Keratinocyte (primary cell): Measurements from ENCODE around the gene RNASEH2B. TPM values are rescaled to one million over a fixed set of nuclear protein-coding genes. Genes with fewer than 3 reads are reported as not detected.

Experiments
- DNase-seq: peaks from one replicate; pipeline ENCODE4 v3.0.0-alpha.2; 2011; ENCODE audit warnings: low read depth, missing footprints, low spot score
- FAIRE-seq: peaks from 2 replicates; lab custom pipeline; 2011; peaks lifted over from hg19 to GRCh38; lab: Jason Lieb, UNC
- H2AFZ ChIP-seq: 2 replicates; pipeline ENCODE4 v1.6.0; 2012; ENCODE audit warnings: low read length, control low read depth, inconsistent platforms; ENCODE audit not compliant: control insufficient read depth
- H3K27ac ChIP-seq: 2 replicates; pipeline ENCODE4 v1.5.1; 2011; ENCODE audit warnings: low read length; ENCODE audit not compliant: control insufficient read depth, insufficient read depth
- H3K27me3 ChIP-seq: 3 replicates; pipeline ENCODE4 v1.6.0; 2011; ENCODE audit warnings: low read length; ENCODE audit not compliant: control insufficient read depth, insufficient read depth; ENCODE audit errors: extremely low read depth
- H3K36me3 ChIP-seq, 2 experiments: 2 replicates in 1 of 2; 3 replicates in 1 of 2; pipeline ENCODE4 v1.5.1; 2011; ENCODE audit warnings: low read length in 2 of 2, mild to moderate bottlenecking in 1 of 2; ENCODE audit not compliant: control insufficient read depth in 2 of 2, insufficient read depth in 2 of 2; ENCODE audit errors: extremely low read depth in 1 of 2
- H3K4me1 ChIP-seq: 3 replicates; pipeline ENCODE4 v1.5.1; 2011; ENCODE audit warnings: low read length; ENCODE audit not compliant: control insufficient read depth, insufficient read depth; ENCODE audit errors: extremely low read depth
- H3K4me2 ChIP-seq: 3 replicates; pipeline ENCODE4 v1.6.0; 2011; ENCODE audit warnings: low read depth, low read length; ENCODE audit not compliant: control insufficient read depth, insufficient read depth; ENCODE audit errors: extremely low read depth
- H3K4me3 ChIP-seq, 3 experiments: fragments of 200-600 bp in 1 of 3; sonication (generic) in 1 of 3; 2 replicates in 2 of 3; 3 replicates in 1 of 3; pipeline ENCODE4 v1.5.1; 2011 to 2016; ENCODE audit warnings: low read length in 3 of 3, mild to moderate bottlenecking in 3 of 3, control low read depth in 2 of 3, inconsistent platforms in 1 of 3, low read depth in 1 of 3, mixed read lengths in 1 of 3, mixed run types in 1 of 3, moderate library complexity in 1 of 3; ENCODE audit not compliant: control insufficient read depth in 2 of 3, insufficient read depth in 2 of 3; ENCODE audit errors: extremely low read depth in 1 of 3
- H3K79me2 ChIP-seq: 2 replicates; pipeline ENCODE4 v1.6.0; 2012; ENCODE audit warnings: low read length; ENCODE audit not compliant: control insufficient read depth, insufficient read depth
- H3K9ac ChIP-seq: 3 replicates; pipeline ENCODE4 v1.6.0; 2011; ENCODE audit warnings: low read length; ENCODE audit not compliant: control insufficient read depth, insufficient read depth; ENCODE audit errors: extremely low read depth
- H3K9me1 ChIP-seq: 3 replicates; pipeline ENCODE4 v1.6.0; 2011; ENCODE audit warnings: low read length; ENCODE audit not compliant: control insufficient read depth, insufficient read depth; ENCODE audit errors: extremely low read depth
- H3K9me3 ChIP-seq: 2 replicates; pipeline ENCODE4 v1.5.1; 2012; ENCODE audit warnings: low read depth, low read length; ENCODE audit not compliant: control insufficient read depth
- H4K20me1 ChIP-seq: 3 replicates; pipeline ENCODE4 v1.6.0; 2011; ENCODE audit warnings: low read length; ENCODE audit not compliant: control insufficient read depth, insufficient read depth; ENCODE audit errors: extremely low read depth
- CTCF ChIP-seq, 3 experiments: IDR thresholded peaks in 1 of 3; conservative IDR thresholded peaks in 1 of 3; optimal IDR thresholded peaks in 1 of 3; 2 replicates in 2 of 3; 3 replicates in 1 of 3; pipeline versions ENCODE3 to v1.5.1; 2011; ENCODE audit warnings: low read length in 3 of 3, mild to moderate bottlenecking in 3 of 3, moderate library complexity in 2 of 3, control low read depth in 1 of 3, inconsistent platforms in 1 of 3; ENCODE audit not compliant: insufficient read depth in 2 of 3; ENCODE audit errors: extremely low read depth in 1 of 3
- EZH2 ChIP-seq: IDR thresholded peaks from one replicate; pipeline ENCODE4 v1.6.1; 2012; ENCODE audit warnings: inconsistent platforms, mild to moderate bottlenecking, low read length, moderate library complexity
- dilution Hi-C: fragments of 300-500 bp; cut with MboI; formaldehyde crosslinking; loops from one replicate; pipeline ENCODE4 v1.7.0; 2020; ENCODE audit warnings: low sequenced_read_pairs; ENCODE audit not compliant: extremely low pct_ligation_motif_present
- polyA plus RNA-seq, 5 experiments: library from polyadenylated mRNA; depleted of rRNA in 3 of 5; stranded (reverse) in 3 of 5; stranded (forward) in 1 of 5; unstranded in 1 of 5; fragments of >200 nt; gene quantifications; 1 replicate in 1 of 5; 2 replicates in 3 of 5; 3 replicates in 1 of 5; pipeline versions ENCODE4 v1.2.1 to v1.2.3, GENCODE V29; 2011 to 2012; ENCODE audit warnings: missing spikeins in 2 of 5, low read depth in 1 of 5, low replicate concordance in 1 of 5

RNASEH2B gene
- polyA plus RNA-seq, 1 donor (not counting 4 experiments of a cell fraction or from before 2014, with no cell fraction given): 26.1 TPM

- Histone ChIP-seq H3K79me2 (no peaks in the 10 kb centered on the region), H4K20me1 (no peaks in the 10 kb centered on the region), H3K9me3 (no peaks in the 10 kb centered on the region), H3K9me1 (no peaks in the 10 kb centered on the region), H3K4me2 (no peak overlapping the region), H3K4me1 (no peaks in the 10 kb centered on the region), H3K27me3 (peaks cover under 1% of the 10 kb centered on the region), H2AFZ (no peak overlapping the region), H3K36me3 (no peaks in the 10 kb centered on the region), H3K4me3 (no peak overlapping the region), H3K27ac (no peak overlapping the region), H3K9ac (no peak overlapping the region)
- no peak for TF ChIP-seq EZH2
- no peak for TF ChIP-seq CTCF (optimal IDR thresholded peaks at IDR 0.05 in 1 of 3, IDR thresholded peaks at IDR 0.05 in 1 of 3, conservative IDR thresholded peaks at IDR 0.05 in 1 of 3; ENCODE audit: extremely low read depth in 1 of 3, insufficient read depth in 2 of 3, low read length in 3 of 3)
- FAIRE-seq: no peak
- DNase-seq: no peak
- dilution Hi-C loops: no loop called here
Observed at GRCh38 chr13:50889317-50889716, 20.3 kb upstream of the RNASEH2B start.

- Histone ChIP-seq H3K4me1 (no peaks in the 10 kb centered on the region), H3K4me3 (no peak overlapping the region), H3K27me3 (no peaks in the 10 kb centered on the region), H3K36me3 (no peaks in the 10 kb centered on the region), H2AFZ (no peak overlapping the region), H3K27ac (no peak overlapping the region), H3K9me3 (no peaks in the 10 kb centered on the region), H4K20me1 (no peaks in the 10 kb centered on the region), H3K9ac (no peak overlapping the region), H3K4me2 (no peak overlapping the region), H3K9me1 (no peaks in the 10 kb centered on the region), H3K79me2 (no peaks in the 10 kb centered on the region)
- dilution Hi-C loops: no loop called here
- TF ChIP-seq EZH2: no peak
- TF ChIP-seq CTCF (optimal IDR thresholded peaks at IDR 0.05 in 1 of 3, IDR thresholded peaks at IDR 0.05 in 1 of 3, conservative IDR thresholded peaks at IDR 0.05 in 1 of 3; ENCODE audit: extremely low read depth in 1 of 3, insufficient read depth in 2 of 3, low read length in 3 of 3): no peak
- no peak for FAIRE-seq
- no peak for DNase-seq
Observed at GRCh38 chr13:50891206-50891605, 18.4 kb upstream of the RNASEH2B start.
